ENCODE results near the gene RABL2A.
"Not testable (repeated sequence)": the region's sequence is repeated elsewhere in the genome, so short reads cannot be mapped to it uniquely, and the experiment has no call there.

Gene RABL2A

GRCh38 chr2:113646217-113646616, 19.2 kb downstream of the RABL2A start:
- not testable (repeated sequence) for H3K27ac ChIP-seq

DNA sequence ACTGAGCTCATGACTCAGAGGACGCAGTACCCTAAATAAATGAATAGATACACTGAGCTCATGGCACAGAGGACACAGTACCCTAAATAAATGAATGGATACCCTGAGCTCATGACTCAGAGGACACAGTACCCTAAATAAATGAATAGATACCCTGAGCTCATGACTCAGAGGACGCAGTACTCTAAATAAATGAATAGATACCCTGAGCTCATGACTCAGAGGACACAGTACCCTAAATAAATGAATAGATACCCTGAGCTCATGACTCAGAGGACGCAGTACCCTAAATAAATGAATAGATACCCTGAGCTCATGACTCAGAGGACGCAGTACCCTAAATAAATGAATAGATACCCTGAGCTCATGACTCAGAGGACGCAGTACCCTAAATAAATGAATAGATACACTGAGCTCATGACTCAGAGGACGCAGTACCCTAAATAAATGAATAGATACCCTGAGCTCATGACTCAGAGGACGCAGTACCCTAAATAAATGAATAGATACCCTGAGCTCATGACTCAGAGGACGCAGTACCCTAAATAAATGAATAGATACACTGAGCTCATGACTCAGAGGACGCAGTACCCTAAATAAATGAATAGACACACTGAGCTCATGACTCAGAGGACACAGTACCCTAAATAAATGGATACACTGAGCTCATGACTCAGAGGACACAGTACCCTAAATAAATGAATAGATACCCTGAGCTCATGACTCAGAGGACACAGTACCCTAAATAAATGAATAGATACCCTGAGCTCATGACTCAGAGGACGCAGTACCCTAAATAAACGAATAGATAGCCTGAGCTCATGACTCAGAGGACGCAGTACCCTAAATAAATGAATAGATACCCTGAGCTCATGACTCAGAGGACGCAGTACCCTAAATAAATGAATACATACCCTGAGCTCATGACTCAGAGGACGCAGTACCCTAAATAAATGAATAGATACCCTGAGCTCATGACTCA, 24.1 kb downstream of the RABL2A start:
- DNase-seq (ENCODE audit: low read depth, low spot score); H3K9me3 ChIP-seq (ENCODE audit: low read depth, low read length); H3K36me3 ChIP-seq (ENCODE audit: insufficient read depth, low read length); H3K9ac ChIP-seq (ENCODE audit: insufficient read length); H3K4me3 ChIP-seq; H3K27ac ChIP-seq: not testable (repeated sequence)

More at GRCh38 chr2:113646217-113646616, 19.2 kb downstream of the RABL2A start:
- DNase-seq (ENCODE audit: low read depth, low spot score); H3K9me3 ChIP-seq (ENCODE audit: low read depth, low read length); H3K4me3 ChIP-seq; H3K36me3 ChIP-seq (ENCODE audit: insufficient read depth, low read length); H3K9ac ChIP-seq (ENCODE audit: insufficient read length): not testable (repeated sequence)

GRCh38 chr2:113652599-113652998, 25.5 kb downstream of the RABL2A start:
- H3K4me3 ChIP-seq; H3K9ac ChIP-seq (ENCODE audit: insufficient read length); H3K9me3 ChIP-seq (ENCODE audit: low read depth, low read length); H3K27ac ChIP-seq; DNase-seq (ENCODE audit: low read depth, low spot score); H3K36me3 ChIP-seq (ENCODE audit: insufficient read depth, low read length): not testable (repeated sequence)

GRCh38 chr2:113656031-113656624, 29.1 kb downstream of the RABL2A start:
- H3K27ac ChIP-seq; DNase-seq (ENCODE audit: low read depth, low spot score); H3K9ac ChIP-seq (ENCODE audit: insufficient read length); H3K36me3 ChIP-seq (ENCODE audit: insufficient read depth, low read length); H3K9me3 ChIP-seq (ENCODE audit: low read depth, low read length): not testable (repeated sequence)
- H3K4me3 ChIP-seq: peak overlapping the region; percentile 69

- DNase-seq (ENCODE audit: low read depth, low spot score); H3K9ac ChIP-seq (ENCODE audit: insufficient read length); H3K9me3 ChIP-seq (ENCODE audit: low read depth, low read length); H3K27ac ChIP-seq; H3K4me3 ChIP-seq; H3K36me3 ChIP-seq (ENCODE audit: insufficient read depth, low read length): not testable (repeated sequence)
These were observed 30.7 kb downstream of the RABL2A start for GRCh38 chr2:113657735-113658134.

DNA sequence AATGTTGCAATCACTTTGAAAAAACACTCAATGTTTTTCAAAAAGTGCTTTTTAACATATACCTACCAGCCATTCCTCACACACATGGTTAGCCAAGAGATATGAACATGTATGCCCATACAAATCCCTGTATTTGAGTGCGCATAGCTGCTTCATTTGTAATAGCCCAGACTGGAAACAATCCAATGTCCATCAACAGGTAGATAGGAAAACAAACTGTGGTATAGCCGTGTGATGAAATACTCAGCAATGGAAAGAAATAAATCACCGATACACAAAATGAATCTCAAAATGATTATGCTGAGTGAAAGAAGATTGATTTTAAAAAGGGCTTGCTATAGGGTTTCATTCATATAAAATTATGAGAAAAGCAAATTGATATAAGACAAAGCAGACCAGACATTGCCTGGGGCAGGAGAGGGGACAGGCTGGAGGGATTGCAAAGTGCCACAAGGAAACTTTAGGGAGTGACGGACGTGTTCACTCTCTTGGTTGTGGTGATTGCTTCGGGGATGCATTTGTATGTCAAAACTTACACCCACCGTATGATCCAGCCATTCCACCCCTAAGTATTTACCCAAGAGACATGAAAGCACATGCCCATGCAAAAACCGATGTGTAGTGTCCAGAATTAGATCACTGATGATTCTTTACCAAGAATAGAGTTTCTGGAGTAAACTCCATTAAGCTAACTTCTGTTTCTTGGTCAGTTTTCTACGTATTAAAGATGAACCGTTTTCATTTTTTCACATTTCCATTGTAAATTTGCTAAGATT, 36.4 kb downstream of the RABL2A start:
- not testable (repeated sequence) for H3K4me3 ChIP-seq; H3K36me3 ChIP-seq (ENCODE audit: insufficient read depth, low read length); DNase-seq (ENCODE audit: low read depth, low spot score); H3K27ac ChIP-seq; H3K9me3 ChIP-seq (ENCODE audit: low read depth, low read length); H3K9ac ChIP-seq (ENCODE audit: insufficient read length)

- not testable (repeated sequence) for H3K36me3 ChIP-seq (ENCODE audit: insufficient read depth, low read length); H3K4me3 ChIP-seq; H3K9ac ChIP-seq (ENCODE audit: insufficient read length); H3K9me3 ChIP-seq (ENCODE audit: low read depth, low read length); DNase-seq (ENCODE audit: low read depth, low spot score); H3K27ac ChIP-seq
These were observed 37.9 kb downstream of the RABL2A start for GRCh38 chr2:113664761-113665533.

- DNase-seq (ENCODE audit: low read depth, low spot score); H3K36me3 ChIP-seq (ENCODE audit: insufficient read depth, low read length); H3K9me3 ChIP-seq (ENCODE audit: low read depth, low read length); H3K4me3 ChIP-seq; H3K9ac ChIP-seq (ENCODE audit: insufficient read length); H3K27ac ChIP-seq: not testable (repeated sequence)
These were observed 41.9 kb downstream of the RABL2A start for GRCh38 chr2:113669013-113669412.

DNA sequence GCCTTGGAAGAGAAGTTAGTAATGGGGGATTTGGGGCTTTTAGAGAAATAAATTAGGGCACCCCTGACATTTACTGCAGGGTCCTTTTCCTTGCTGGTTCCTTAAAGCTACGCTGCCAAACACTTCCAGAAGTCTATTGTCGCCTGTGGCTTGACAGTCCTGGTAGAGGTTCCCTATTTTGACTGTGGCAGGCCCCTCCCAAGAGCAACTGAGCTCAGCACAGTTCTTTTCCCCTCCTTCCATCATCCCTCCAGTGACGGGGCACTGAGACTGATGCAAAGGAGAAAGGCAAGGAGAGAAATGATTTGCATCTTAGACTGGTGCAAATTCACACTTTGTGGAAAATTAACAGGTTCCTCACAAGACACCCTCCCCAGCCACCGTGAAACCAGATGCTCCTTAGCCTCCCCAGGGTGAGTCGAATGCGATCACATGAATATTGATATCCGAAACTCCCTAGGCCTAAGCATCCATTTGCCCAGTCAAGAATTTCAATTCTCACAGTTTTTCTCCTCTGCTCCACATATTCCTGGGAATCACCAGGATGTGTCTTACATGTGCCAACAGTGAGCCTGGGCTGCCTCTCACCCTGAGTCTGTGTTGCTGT, 45.4 kb downstream of the RABL2A start:
- Histone ChIP-seq H3K27ac (no peak overlapping the region), H3K4me3 (no peak overlapping the region), H3K9me3 (ENCODE audit: low read depth, low read length) (no peaks in the 10 kb centered on the region), H3K9ac (ENCODE audit: insufficient read length) (no peak overlapping the region), H3K36me3 (ENCODE audit: insufficient read depth, low read length) (no peaks in the 10 kb centered on the region)
- TF ChIP-seq EZH2 (IDR thresholded peaks at IDR 0.05) (no peak), POLR2AphosphoS5 (IDR thresholded peaks at IDR 0.05; ENCODE audit: borderline replicate concordance, low read depth, low read length) (no peak)
- DNase-seq (ENCODE audit: low read depth, low spot score): no peak
